Thyroid gland (tissue), 4 donors: ENCODE data around the gene CMTM1.

Source experiments
- POLR2A ChIP-seq, 2 donors: fragments of 450-650 bp; IDR thresholded peaks; one replicate each; pipeline ENCODE4 v1.6.1; 2017; ENCODE audit warnings: antibody characterized with exemption in 2 of 2, mild to moderate bottlenecking in 2 of 2, moderate library complexity in 1 of 2
- TF ChIP-seq, protein P1 (sequence below), 6 experiments: fragments of 200-600 bp in 3 of 6; fragments of 450-650 bp in 3 of 6; sonication (generic) in 3 of 6; IDR thresholded peaks; one replicate each; pipeline ENCODE4 v1.5.1; 2016 to 2019; ENCODE audit warnings: antibody characterized with exemption in 6 of 6, mild to moderate bottlenecking in 2 of 6, inconsistent platforms in 1 of 6, moderate library complexity in 1 of 6

DNA sequence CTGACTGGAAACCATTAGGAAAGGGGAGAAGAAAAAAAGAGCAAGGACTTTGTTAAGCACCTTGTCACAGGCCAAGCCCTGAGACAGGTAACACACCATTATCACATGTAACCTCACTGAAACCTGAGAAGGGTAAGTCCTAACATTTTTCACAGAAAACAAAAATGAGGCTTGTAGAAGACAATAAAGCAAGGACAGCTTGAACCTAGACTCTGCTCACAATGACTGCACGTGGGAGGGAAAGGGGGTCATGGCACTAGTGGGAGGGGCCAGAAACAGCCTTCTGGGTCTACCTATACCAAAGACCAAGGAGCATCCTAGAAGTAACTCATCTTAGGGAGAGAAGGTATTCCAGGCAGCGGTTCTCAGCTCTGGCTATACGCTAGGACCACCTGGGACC, 23.8 kb upstream of the CMTM1 start:
- TF ChIP-seq, protein P1, sequence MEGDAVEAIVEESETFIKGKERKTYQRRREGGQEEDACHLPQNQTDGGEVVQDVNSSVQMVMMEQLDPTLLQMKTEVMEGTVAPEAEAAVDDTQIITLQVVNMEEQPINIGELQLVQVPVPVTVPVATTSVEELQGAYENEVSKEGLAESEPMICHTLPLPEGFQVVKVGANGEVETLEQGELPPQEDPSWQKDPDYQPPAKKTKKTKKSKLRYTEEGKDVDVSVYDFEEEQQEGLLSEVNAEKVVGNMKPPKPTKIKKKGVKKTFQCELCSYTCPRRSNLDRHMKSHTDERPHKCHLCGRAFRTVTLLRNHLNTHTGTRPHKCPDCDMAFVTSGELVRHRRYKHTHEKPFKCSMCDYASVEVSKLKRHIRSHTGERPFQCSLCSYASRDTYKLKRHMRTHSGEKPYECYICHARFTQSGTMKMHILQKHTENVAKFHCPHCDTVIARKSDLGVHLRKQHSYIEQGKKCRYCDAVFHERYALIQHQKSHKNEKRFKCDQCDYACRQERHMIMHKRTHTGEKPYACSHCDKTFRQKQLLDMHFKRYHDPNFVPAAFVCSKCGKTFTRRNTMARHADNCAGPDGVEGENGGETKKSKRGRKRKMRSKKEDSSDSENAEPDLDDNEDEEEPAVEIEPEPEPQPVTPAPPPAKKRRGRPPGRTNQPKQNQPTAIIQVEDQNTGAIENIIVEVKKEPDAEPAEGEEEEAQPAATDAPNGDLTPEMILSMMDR (IDR thresholded peaks at IDR 0.05): no peak
- TF ChIP-seq POLR2A (IDR thresholded peaks at IDR 0.05): no peak
